Measurements from ENCODE around the gene IRF7.

The IRF7 gene

DNA sequence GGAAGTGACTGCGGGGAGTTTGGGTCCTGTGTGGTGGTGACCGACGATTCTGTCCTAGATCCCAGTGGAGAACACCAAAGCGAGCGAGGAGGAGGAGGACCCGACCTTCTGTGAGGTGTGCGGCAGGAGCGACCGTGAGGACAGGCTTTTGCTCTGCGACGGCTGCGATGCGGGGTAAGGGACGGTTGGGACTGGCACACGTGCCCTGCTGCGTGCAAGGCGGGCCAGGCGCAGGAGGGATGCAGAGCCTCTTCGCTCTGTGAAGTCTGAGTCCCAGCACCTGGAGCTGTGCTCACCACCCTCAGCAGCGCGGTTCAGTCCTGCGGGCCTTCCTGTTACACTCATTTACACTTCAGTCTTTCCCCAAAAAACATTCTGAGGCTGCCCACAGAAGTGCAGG, 23.2 kb downstream of the IRF7 start:
- no peaks in the 10 kb centered on the region for H3K9me3 Mint-ChIP-seq
- no peak overlapping the region for H3K27ac Mint-ChIP-seq
- H3K36me3 Mint-ChIP-seq: peaks cover 64% of the 10 kb centered on the region
- H3K27me3 Mint-ChIP-seq: no peaks in the 10 kb centered on the region
- ATAC-seq: no peak
- no peak overlapping the region for H3K4me3 Mint-ChIP-seq
- H3K4me1 Mint-ChIP-seq: peaks cover 7% of the 10 kb centered on the region

DNA sequence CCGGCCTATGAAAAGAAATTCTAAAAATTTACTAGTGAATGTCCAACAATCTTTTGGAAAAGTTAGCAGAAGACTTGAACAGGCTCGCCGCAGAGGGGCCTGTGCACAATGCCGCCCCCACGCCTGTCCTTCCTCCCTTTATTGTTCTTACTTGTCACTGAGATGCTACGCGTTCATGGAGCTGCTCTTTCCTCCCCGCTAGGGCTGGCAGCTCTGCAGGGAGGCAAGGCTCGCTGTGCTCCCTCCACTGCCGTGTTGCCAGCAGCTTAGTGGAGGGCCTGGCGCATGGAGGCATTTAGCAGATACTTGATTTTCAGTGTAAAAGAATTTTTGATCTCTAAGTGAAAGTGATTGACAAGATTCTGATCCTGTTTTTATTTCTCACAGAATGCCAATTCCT, 24.8 kb downstream of the IRF7 start:
- Mint-ChIP-seq H3K4me3 (no peak overlapping the region), H3K36me3 (peaks cover 69% of the 10 kb centered on the region), H3K4me1 (peaks cover 7% of the 10 kb centered on the region), H3K27me3 (no peaks in the 10 kb centered on the region), H3K27ac (no peak overlapping the region), H3K9me3 (no peaks in the 10 kb centered on the region)
- no peak for ATAC-seq

DNA sequence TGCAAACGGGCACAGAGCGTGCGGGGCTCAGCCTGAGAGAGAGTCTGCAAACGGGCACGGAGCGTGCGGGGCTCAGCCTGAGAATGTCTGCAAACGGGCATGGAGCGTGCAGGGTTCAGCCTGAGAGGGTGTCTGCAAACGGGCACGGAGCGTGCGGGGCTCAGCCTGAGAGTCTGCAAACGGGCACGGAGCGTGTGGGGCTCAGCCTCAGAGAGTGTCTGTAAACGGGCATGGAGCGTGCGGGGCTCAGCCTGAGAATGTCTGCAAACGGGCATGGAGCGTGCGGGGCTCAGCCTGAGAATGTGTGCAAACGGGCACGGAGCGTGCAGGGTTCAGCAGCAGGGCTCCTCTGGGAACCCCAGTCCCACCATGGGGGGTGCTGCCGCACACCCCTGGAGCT, 26.0 kb downstream of the IRF7 start:
- H3K36me3 Mint-ChIP-seq: peaks cover 70% of the 10 kb centered on the region
- no peak for ATAC-seq
- H3K4me1 Mint-ChIP-seq: peaks cover 7% of the 10 kb centered on the region
- no peak overlapping the region for H3K4me3 Mint-ChIP-seq
- no peaks in the 10 kb centered on the region for H3K27me3 Mint-ChIP-seq
- no peak overlapping the region for H3K27ac Mint-ChIP-seq
- no peaks in the 10 kb centered on the region for H3K9me3 Mint-ChIP-seq

GRCh38 chr11:587978-588380, 27.8 kb downstream of the IRF7 start:
- H3K4me1 Mint-ChIP-seq: peaks cover 11% of the 10 kb centered on the region
- H3K9me3 Mint-ChIP-seq: no peaks in the 10 kb centered on the region
- no peak overlapping the region for H3K4me3 Mint-ChIP-seq
- peaks cover 69% of the 10 kb centered on the region for H3K36me3 Mint-ChIP-seq
- H3K27ac Mint-ChIP-seq: no peak overlapping the region
- no peak for ATAC-seq
- H3K27me3 Mint-ChIP-seq: no peaks in the 10 kb centered on the region

- no peak overlapping the region for H3K27ac Mint-ChIP-seq
- H3K4me1 Mint-ChIP-seq: peaks cover 11% of the 10 kb centered on the region
- no peak for ATAC-seq
- no peak overlapping the region for H3K4me3 Mint-ChIP-seq
- H3K9me3 Mint-ChIP-seq: no peaks in the 10 kb centered on the region
- H3K27me3 Mint-ChIP-seq: no peaks in the 10 kb centered on the region
- peaks cover 64% of the 10 kb centered on the region for H3K36me3 Mint-ChIP-seq
Observed at GRCh38 chr11:587546-587945, 28.2 kb downstream of the IRF7 start.

GRCh38 chr11:586376-587316, 29.1 kb downstream of the IRF7 start:
- Mint-ChIP-seq H3K27ac (no peak overlapping the region), H3K36me3 (peaks cover 64% of the 10 kb centered on the region), H3K4me3 (no peak overlapping the region), H3K4me1 (peaks cover 16% of the 10 kb centered on the region), H3K9me3 (no peaks in the 10 kb centered on the region), H3K27me3 (no peaks in the 10 kb centered on the region)
- ATAC-seq: no peak

- Mint-ChIP-seq H3K27me3 (no peaks in the 10 kb centered on the region), H3K9me3 (no peaks in the 10 kb centered on the region), H3K4me1 (peaks cover 34% of the 10 kb centered on the region), H3K27ac (no peak overlapping the region), H3K36me3 (peaks cover 52% of the 10 kb centered on the region), H3K4me3 (no peak overlapping the region)
- ATAC-seq: no peak
Observed at GRCh38 chr11:584287-584686, 31.5 kb downstream of the IRF7 start.

GRCh38 chr11:581752-582151, 34.0 kb downstream of the IRF7 start:
- Mint-ChIP-seq H3K36me3 (peaks cover 30% of the 10 kb centered on the region), H3K9me3 (no peaks in the 10 kb centered on the region), H3K27me3 (no peaks in the 10 kb centered on the region), H3K4me3 (no peak overlapping the region), H3K27ac (no peak overlapping the region), H3K4me1 (peaks cover 53% of the 10 kb centered on the region)
- no peak for ATAC-seq

DNA sequence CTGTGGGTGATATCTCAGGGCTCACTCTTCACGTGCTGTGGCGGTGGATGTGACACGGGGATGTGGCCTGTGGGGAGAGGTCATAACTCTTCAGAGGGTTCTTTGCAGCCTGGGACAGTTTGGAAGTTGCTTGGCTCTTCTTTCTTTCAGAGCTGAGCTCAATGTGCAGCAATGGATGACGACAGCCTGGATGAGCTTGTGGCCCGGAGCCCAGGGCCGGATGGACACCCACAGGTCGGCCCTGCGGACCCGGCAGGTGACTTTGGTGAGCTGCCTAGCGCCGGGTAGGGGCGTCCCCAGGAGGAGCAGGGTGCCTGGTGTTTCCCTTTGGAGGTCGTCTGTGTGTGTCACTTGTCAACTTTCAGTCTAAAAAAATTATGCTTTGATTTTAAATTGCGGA, 34.4 kb downstream of the IRF7 start:
- Mint-ChIP-seq H3K4me1 (peaks cover 53% of the 10 kb centered on the region), H3K9me3 (no peaks in the 10 kb centered on the region), H3K27ac (no peak overlapping the region), H3K27me3 (no peaks in the 10 kb centered on the region), H3K4me3 (no peak overlapping the region), H3K36me3 (peaks cover 26% of the 10 kb centered on the region)
- no peak for ATAC-seq

DNA sequence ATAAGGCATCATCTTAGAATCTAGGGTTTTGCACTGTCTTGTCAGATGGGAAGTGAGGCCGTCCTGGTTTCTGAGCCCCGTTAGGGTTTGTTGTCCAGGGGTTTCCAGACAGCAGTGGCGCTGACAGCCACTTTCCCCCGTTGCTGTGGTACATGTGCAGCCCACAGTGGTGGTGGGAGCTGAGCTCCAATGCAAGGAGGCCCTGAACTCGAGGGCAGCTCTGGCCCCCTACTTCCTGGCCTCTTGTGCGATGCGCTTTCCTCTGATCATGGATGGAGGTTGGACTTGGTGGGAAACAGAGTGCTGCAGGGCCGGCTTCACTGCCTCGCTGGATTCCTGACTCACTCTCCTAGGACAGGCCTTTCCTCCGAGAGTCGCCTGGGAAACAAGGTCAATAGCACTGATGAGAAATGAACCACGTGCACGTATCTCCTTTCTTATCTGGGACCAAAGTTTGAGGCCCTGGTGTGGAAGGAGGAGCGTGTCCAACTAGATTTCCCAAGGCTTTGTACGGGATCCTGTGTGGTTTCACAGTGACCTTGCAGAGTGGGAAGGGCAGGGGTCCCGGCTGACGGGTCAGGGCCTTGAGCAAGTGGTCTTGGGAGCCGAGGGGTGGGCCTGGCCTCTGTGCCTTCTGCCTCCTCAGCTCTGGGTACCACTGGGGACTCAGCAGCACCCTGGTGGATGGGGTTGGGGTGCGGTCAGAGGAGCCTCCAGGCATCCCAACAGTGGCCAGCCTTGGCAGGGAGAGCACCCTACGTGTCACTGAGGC, 35.7 kb downstream of the IRF7 start:
- Mint-ChIP-seq H3K27ac (no peak overlapping the region), H3K9me3 (no peaks in the 10 kb centered on the region), H3K4me1 (peaks cover 58% of the 10 kb centered on the region), H3K36me3 (peaks cover 22% of the 10 kb centered on the region), H3K27me3 (peaks cover 6% of the 10 kb centered on the region), H3K4me3 (peak overlapping the region; percentile 16)
- ATAC-seq: no peak

DNA sequence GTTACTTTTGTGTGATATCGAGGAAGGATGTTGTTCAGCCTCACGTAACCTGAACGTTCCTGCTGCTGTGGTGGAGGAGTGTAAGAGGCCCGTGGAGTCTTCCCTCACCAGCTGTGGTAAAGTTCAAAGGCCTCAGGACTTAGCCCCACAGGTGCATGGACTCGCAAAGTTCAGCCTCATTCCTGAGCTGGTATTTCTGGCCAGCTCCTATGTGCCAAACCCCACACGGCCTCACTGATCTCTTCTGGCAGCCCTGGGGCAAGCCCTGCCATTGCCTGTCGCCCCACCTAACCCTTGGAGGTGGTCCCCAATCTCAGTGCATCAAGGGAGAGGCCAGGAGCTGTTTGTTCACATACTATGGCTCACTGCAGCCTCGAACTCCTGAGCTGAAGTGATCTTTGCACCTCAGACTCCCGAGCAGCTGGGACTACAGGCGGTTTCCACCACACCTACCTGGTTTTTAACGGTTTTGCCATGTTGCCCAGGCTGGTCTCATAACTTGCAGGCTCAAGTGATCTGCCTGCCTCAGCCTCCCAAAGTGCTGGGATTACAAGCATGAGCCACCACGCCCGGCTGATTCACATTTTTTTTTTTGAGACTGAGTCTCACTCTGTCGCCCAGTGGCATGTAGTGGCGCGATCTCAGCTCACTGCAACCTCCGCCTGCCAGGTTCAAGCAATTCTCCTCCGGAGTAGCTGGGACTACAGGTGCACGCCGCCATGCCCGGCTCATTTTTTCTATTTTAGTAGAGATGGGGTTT, 37.3 kb downstream of the IRF7 start:
- no peak for ATAC-seq
- Mint-ChIP-seq H3K27ac (no peak overlapping the region), H3K4me3 (peak overlapping the region; percentile 79), H3K9me3 (no peaks in the 10 kb centered on the region), H3K27me3 (peaks cover 16% of the 10 kb centered on the region), H3K36me3 (peaks cover 13% of the 10 kb centered on the region), H3K4me1 (peaks cover 63% of the 10 kb centered on the region)

DNA sequence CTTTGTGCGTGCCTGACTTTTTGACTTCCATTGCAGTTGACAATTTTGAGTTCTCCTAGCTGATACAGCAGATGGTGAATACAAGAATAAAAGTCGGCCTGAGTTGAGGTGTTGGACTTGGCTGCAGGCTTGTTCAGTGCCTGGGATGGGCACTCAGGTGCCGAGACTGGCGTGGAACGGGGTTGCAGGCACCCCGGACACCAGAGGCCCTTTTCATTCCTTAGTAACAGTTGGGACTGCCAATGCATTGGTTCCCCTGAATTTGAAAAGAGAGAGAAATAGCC, 38.2 kb downstream of the IRF7 start:
- peak overlapping the region; percentile 99 for H3K27ac Mint-ChIP-seq
- peaks cover 63% of the 10 kb centered on the region for H3K4me1 Mint-ChIP-seq
- peaks cover 13% of the 10 kb centered on the region for H3K36me3 Mint-ChIP-seq
- H3K4me3 Mint-ChIP-seq: peak overlapping the region; percentile 79
- H3K9me3 Mint-ChIP-seq: no peaks in the 10 kb centered on the region
- peaks cover 16% of the 10 kb centered on the region for H3K27me3 Mint-ChIP-seq
- ATAC-seq: no peak

- peaks cover 16% of the 10 kb centered on the region for H3K27me3 Mint-ChIP-seq
- H3K9me3 Mint-ChIP-seq: no peaks in the 10 kb centered on the region
- H3K4me1 Mint-ChIP-seq: peaks cover 62% of the 10 kb centered on the region
- peak overlapping the region; percentile 99 for H3K27ac Mint-ChIP-seq
- peaks cover 11% of the 10 kb centered on the region for H3K36me3 Mint-ChIP-seq
- peak overlapping the region; percentile 79 for H3K4me3 Mint-ChIP-seq
- ATAC-seq: no peak
Observed at GRCh38 chr11:576811-577610, 38.7 kb downstream of the IRF7 start.

DNA sequence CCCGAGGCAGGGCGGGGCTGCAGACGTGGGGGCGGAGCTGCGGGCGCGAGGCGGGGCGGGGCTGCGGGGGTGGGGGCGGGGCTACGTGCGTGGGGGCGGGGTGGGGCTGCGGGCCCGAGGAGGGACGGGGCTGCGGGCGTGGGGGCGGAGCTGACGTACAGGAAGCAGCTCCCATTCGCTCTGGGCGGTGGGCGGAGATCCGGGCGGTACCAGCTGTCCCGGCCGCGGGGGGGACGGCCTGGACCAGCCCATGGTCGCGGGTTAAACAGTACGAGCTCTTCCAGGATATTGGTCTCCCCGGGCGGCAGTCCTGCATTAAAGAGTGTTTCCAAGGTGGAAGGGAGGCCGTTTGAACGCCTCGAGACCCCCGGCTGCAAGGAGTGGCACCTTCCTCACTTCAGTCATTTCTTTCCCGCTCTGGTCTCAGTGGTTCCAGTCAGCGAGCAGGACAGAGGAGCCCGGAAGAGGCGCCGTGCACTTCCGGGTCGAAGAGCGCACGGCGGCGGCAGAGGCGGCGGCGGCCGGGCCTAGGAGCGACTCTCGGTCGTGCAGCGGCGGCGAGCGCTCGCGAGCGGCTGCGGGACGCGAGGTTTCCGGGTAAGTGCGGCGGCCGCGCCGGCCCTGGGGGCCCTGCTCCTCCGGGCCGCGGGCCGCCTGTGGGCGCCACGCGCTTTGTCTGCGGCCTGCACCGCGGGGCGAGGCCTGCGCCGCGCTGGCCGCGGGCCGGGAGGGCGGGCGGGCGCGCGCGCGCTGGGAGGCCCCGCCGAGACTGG, 39.6 kb downstream of the IRF7 start, which contains the start of gene PHRF1:
TSS of gene PHRF1 (plus strand) at position 475 of the 773 bp plus-strand sequence. CDS start 5,043 bp downstream, outside the sequence.
- peak within 1 kb of the TSS; percentile 99 for H3K27ac Mint-ChIP-seq
- H3K9me3 Mint-ChIP-seq: no peaks in the 10 kb centered on the region
- ATAC-seq: peak; percentile 94
- H3K4me1 Mint-ChIP-seq: peaks cover 54% of the 10 kb centered on the region
- H3K36me3 Mint-ChIP-seq: peaks cover 3% of the 10 kb centered on the region
- H3K4me3 Mint-ChIP-seq: peak within 1 kb of the TSS; percentile 96
- peaks cover 16% of the 10 kb centered on the region for H3K27me3 Mint-ChIP-seq
